ENCODE results near the gene CDH4. TPM values are rescaled to one million over a fixed set of nuclear protein-coding genes. Genes with fewer than 3 reads are reported as not detected.

Gene CDH4
- polyA plus RNA-seq, 1 donor (not counting 4 experiments of a cell fraction or from before 2014, with no cell fraction given), result 2.2 TPM

DNA sequence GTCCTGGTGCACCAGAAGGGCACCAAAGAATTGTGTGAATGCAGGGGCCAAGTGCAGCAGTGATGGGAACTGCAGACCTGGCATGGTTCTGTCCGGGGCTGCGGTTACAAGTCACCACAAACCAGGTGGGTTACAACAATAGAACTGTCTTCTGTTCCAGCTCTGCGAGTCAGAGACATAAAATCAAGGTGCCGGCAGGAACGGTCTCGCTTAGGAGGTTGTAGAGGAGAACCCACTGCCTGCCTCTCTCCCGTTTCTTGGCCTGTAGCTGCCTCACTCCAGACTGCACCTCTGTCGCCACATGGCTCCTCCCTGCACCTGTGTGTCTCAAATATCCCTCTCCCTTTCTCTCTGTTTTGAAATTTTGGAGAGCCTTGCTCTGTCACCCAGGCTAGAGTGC, 670.4 kb downstream of the CDH4 start:
- no peak overlapping the region for H3K4me3 ChIP-seq (ENCODE audit: control insufficient read depth in 2 of 3, extremely low read depth in 1 of 3, insufficient read depth in 2 of 3, low read depth in 1 of 3, low read length in 3 of 3)
- TF ChIP-seq EZH2 (IDR thresholded peaks at IDR 0.05; ENCODE audit: low read length) (no peak), CTCF (optimal IDR thresholded peaks at IDR 0.05 in 1 of 3, IDR thresholded peaks at IDR 0.05 in 1 of 3, conservative IDR thresholded peaks at IDR 0.05 in 1 of 3; ENCODE audit: extremely low read depth in 1 of 3, insufficient read depth in 2 of 3, low read length in 3 of 3) (no peak)
- H3K9ac ChIP-seq (ENCODE audit: control insufficient read depth, extremely low read depth, insufficient read depth, low read length), result no peak overlapping the region
- H3K79me2 ChIP-seq (ENCODE audit: control insufficient read depth, insufficient read depth, low read length), result no peaks in the 10 kb centered on the region
- no peaks in the 10 kb centered on the region for H3K9me1 ChIP-seq (ENCODE audit: control insufficient read depth, extremely low read depth, insufficient read depth, low read length)
- FAIRE-seq, result no peak
- H3K27ac ChIP-seq (ENCODE audit: control insufficient read depth, insufficient read depth, low read length), result no peak overlapping the region
- dilution Hi-C loops (cut with MboI; ENCODE audit: extremely low pct_ligation_motif_present, low sequenced_read_pairs), result no loop called here
- H3K4me1 ChIP-seq (ENCODE audit: control insufficient read depth, extremely low read depth, insufficient read depth, low read length), result no peaks in the 10 kb centered on the region
- no peak overlapping the region for H2AFZ ChIP-seq (ENCODE audit: control insufficient read depth, low read length)
- peaks cover 8% of the 10 kb centered on the region for H3K9me3 ChIP-seq (ENCODE audit: control insufficient read depth, low read depth, low read length)
- H3K36me3 ChIP-seq (ENCODE audit: control insufficient read depth in 2 of 2, extremely low read depth in 1 of 2, insufficient read depth in 2 of 2, low read length in 2 of 2), result no peaks in the 10 kb centered on the region
- H4K20me1 ChIP-seq (ENCODE audit: control insufficient read depth, extremely low read depth, insufficient read depth, low read length), result peaks cover 3% of the 10 kb centered on the region
- H3K27me3 ChIP-seq (ENCODE audit: control insufficient read depth, extremely low read depth, insufficient read depth, low read length), result no peaks in the 10 kb centered on the region
- H3K4me2 ChIP-seq (ENCODE audit: control insufficient read depth, extremely low read depth, insufficient read depth, low read depth, low read length), result no peak overlapping the region
- no peak for DNase-seq (ENCODE audit: low read depth, low spot score)

GRCh38 chr20:61922936-61923335, 670.9 kb downstream of the CDH4 start:
- Histone ChIP-seq H3K27ac (ENCODE audit: control insufficient read depth, insufficient read depth, low read length) (no peak overlapping the region), H3K79me2 (ENCODE audit: control insufficient read depth, insufficient read depth, low read length) (no peaks in the 10 kb centered on the region), H3K9me1 (ENCODE audit: control insufficient read depth, extremely low read depth, insufficient read depth, low read length) (no peaks in the 10 kb centered on the region), H3K27me3 (ENCODE audit: control insufficient read depth, extremely low read depth, insufficient read depth, low read length) (no peaks in the 10 kb centered on the region), H3K4me3 (ENCODE audit: control insufficient read depth in 2 of 3, extremely low read depth in 1 of 3, insufficient read depth in 2 of 3, low read depth in 1 of 3, low read length in 3 of 3) (no peak overlapping the region), H3K9ac (ENCODE audit: control insufficient read depth, extremely low read depth, insufficient read depth, low read length) (no peak overlapping the region), H3K9me3 (ENCODE audit: control insufficient read depth, low read depth, low read length) (peaks cover 8% of the 10 kb centered on the region), H3K36me3 (ENCODE audit: control insufficient read depth in 2 of 2, extremely low read depth in 1 of 2, insufficient read depth in 2 of 2, low read length in 2 of 2) (no peaks in the 10 kb centered on the region), H4K20me1 (ENCODE audit: control insufficient read depth, extremely low read depth, insufficient read depth, low read length) (peaks cover 3% of the 10 kb centered on the region), H3K4me1 (ENCODE audit: control insufficient read depth, extremely low read depth, insufficient read depth, low read length) (no peaks in the 10 kb centered on the region), H3K4me2 (ENCODE audit: control insufficient read depth, extremely low read depth, insufficient read depth, low read depth, low read length) (no peak overlapping the region), H2AFZ (ENCODE audit: control insufficient read depth, low read length) (no peak overlapping the region)
- TF ChIP-seq CTCF (optimal IDR thresholded peaks at IDR 0.05 in 1 of 3, IDR thresholded peaks at IDR 0.05 in 1 of 3, conservative IDR thresholded peaks at IDR 0.05 in 1 of 3; ENCODE audit: extremely low read depth in 1 of 3, insufficient read depth in 2 of 3, low read length in 3 of 3) (no peak), EZH2 (IDR thresholded peaks at IDR 0.05; ENCODE audit: low read length) (no peak)
- dilution Hi-C loops (cut with MboI; ENCODE audit: extremely low pct_ligation_motif_present, low sequenced_read_pairs), result no loop called here
- no peak for DNase-seq (ENCODE audit: low read depth, low spot score)
- FAIRE-seq, result no peak

Measured in keratinocyte (primary cell).